NCI-H2227 (cell line): ENCODE data around the gene DBX1.
"Not testable (repeated sequence)": the region's sequence is repeated elsewhere in the genome, so short reads cannot be mapped to it uniquely, and the experiment has no call there.

Experiments used
- DNase-seq: peaks from one replicate; lab custom pipeline; 2025; ENCODE audit not compliant: unreplicated experiment; lab: John Stamatoyannopoulos, UW

The DBX1 gene

DNA sequence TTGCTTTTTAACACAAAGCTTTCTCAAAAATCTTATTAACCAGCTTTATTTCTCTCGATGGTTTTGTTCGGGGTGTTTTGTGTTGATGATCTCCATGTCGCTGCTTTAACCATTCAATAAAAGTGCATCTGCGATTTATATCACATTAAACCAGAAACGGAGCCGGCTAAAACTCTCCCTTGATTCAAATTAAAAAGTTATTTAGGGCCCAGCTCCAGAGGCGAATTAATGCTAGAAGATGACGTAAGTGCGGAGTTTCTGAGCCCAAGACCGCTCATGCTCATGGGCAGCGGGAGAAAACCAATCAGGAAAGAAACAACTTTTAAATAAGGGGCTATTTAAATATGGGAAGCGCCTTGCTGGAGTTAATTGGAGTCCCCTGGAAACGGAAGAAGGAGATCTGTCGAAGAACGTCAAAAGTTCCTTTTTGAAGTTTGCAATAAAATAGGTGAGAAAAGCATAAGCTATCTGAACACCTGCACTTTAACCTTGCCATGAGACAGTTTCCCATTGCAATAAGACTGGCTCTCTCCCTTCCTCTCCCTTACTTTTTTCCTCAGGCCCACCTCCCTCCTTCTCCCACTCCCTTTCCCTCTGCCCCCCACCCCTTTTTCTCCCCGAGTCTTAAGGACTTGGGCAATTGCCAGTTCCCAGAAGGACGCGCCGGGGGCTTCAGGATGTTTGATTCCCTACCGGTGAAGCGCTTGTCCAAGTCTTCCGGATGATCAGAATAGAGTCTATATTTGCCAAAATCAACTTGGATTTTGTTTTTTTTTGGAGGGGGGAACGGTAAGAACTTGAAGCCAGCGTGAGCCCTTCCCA lies 1.9 kb upstream of the DBX1 start:
- no peak for DNase-seq

DNA sequence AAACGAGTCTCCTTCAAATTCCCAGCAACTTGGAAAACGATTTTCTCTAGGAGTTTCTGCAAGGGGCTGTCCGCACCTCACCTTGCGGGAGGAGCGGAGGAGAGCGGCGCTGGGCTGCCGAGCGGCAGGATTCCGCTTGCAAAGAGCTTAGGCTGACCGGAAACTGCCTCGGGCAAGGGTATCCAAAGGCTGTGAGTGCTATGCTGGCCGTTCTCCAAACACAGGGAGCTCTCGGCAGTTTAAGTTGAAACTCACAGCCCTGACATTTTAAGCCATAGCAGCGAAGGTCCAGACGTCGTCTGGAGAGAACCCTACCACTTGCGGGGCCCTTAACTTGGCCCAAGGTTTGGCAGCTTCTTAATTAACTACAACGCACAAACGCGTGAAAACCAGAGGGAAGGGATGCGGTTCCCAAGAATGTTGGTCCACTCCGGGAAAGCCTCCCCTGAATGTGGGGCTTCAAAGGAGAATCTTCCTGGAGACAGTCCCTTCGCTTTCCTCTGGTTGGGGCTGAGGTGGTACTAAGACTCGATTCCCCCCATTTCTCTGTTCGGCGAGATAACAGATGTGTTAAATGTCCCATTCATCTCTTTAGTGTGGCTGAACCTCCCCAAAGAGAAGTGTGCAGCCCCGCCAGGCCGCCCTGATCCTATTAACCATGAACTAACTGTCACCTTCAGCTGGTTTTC lies 1.1 kb upstream of the DBX1 start:
- DNase-seq = no peak

GRCh38 chr11:20159466-20160381 lies 551 bp downstream of the DBX1 start:
- peak; percentile 11 for DNase-seq

GRCh38 chr11:20158597-20159257 lies 1.5 kb downstream of the DBX1 start:
- DNase-seq = no peak

DNA sequence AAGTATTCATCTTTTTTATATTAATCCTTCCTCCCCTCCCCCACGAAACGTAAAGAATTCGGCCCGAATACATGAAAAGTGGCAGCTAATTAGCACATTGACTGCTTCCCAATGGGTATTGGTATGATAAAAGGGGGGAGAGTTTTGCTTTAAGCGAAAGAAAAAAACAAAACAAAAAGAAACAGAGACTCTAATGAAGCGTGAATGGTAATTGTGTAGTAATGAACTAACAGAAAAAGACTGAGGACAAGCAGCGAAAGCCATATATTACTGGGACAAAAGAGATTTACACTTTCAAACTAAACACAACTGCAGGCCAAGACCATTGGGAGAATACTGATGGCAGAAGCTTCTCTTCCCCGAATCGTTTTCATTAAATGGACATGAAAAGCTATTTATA lies 2.5 kb downstream of the DBX1 start:
- no peak for DNase-seq

DNA sequence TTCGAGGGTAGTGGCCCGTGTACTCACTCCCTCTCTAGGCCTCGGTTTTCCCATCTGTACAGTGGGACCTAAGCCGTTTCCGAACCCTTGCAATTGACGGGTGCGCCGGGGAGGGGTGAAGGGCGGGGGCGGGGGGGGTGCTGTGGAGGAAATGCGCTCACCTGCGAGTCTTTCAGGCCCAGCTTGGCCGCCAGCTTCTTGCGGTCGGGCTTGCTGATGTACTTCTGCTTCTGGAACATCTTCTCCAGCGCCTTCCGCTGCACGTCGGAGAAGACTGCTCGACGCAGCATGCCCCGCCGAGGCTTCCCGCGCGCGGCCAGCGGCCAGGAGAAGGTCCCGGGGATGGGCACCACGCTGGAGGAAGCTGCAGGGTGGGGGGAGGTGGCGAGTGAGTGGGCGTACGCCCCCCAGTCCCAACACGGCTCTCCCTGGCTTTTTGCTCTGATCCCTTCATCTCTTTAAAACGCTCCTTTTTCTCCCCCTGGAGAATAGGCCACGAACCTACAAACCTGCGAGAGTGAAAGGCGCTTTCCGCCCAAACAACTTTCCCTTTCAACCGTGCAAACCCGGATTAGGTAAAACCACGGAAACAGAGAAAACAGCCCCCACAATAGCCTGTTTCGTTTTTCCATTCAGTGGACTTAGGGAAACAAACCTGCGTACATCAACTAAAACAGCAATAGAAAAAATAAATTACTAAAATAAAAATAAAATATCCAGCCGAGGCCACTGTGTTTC lies 3.2 kb downstream of the DBX1 start:
- DNase-seq = no peak

GRCh38 chr11:20156280-20156875 lies 3.9 kb downstream of the DBX1 start:
- peak; percentile 33 for DNase-seq

- no peak for DNase-seq
These were observed 4.5 kb downstream of the DBX1 start for GRCh38 chr11:20155683-20156279.

DNA sequence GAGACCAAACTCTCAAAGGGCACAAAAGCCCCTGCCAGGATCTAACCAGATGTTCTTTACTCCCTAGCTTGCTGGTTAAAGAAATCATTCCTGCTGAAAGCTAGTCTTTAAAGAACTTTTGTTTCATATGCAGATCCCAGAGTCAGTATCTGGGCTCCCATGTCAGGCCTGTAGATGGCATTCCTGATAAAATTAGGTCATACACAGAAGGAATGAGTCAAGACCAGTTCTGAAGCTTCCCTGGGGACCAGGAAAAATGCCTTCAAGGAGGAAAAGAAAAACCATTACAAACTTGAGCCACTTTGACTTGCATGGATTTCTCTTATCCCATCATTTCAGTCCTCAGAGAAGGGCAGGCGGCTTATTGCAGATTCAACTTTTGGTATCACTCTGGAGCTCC lies 5.9 kb downstream of the DBX1 start:
- no peak for DNase-seq

DNA sequence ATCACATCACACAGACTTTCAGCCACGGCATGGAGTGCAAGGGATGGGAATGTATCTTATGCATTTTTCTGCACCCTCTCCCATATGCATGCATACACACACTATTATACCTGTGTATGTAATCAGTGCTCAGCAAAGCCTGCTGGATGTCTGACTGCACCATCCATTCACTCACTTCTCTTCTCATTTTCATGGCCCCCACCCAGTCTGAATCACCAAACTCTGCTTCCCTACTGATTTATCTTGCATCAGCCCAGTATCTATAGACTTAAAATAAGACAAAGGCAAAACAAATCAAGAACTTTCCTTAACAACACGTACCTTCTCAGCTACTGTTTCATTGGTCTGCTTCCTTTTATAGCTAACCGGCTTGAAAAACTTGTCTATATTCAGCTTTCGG lies 21.6 kb downstream of the DBX1 start:
- DNase-seq = no peak

GRCh38 chr11:20137637-20138036 lies 22.6 kb downstream of the DBX1 start:
- DNase-seq = no peak

DNA sequence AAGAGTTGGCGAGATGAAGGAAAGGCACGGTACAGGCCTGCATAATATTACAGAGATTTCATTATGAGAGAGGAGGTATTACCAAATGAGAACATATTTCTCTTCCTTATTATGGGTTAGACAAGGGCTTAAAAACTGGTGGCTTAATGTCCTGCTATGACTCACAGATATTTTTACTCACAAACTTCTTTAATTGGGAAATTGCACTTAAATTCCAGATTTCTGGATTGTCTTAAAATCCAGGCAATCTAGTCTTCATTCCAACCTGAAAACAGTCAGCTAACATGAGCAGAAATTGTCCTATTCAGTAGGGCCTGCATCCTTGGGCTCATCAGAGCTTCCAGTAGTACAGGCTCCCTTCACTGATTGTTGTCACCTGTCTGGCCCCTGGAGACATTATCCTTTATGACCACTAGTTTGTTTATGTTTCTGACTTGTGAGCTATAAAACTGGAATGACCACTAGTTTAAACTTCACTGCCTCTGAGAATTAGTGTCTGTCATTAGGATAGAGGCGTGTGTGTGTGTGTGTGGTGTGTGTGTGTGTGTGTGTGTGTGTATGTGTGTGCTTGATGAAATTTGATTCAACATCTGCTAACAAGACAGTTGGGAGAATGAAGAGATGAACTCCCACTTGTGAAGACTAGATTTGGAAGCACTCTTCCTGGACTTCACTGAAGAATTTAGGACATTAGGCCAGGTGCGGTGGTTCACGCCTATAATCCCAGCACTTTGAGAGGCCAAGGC lies 25.1 kb downstream of the DBX1 start:
- DNase-seq = no peak

DNA sequence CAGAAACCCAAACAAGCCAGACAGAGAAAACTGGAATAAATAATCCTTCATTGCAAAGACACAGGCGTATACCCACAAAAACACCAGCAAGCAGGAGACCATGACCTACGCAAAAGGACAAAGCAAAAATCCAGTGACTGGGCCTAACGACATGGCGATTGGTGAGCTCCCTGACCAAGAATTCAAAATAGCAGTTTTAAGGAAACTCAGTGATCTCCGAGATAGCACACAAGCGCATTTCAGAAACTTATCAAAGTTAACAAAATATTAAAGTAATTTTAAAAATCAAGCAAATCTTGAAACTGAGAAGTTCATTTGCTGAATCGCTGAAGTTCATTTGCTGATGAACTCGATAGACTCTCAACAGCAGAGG lies 27.6 kb downstream of the DBX1 start:
- DNase-seq = no peak

DNA sequence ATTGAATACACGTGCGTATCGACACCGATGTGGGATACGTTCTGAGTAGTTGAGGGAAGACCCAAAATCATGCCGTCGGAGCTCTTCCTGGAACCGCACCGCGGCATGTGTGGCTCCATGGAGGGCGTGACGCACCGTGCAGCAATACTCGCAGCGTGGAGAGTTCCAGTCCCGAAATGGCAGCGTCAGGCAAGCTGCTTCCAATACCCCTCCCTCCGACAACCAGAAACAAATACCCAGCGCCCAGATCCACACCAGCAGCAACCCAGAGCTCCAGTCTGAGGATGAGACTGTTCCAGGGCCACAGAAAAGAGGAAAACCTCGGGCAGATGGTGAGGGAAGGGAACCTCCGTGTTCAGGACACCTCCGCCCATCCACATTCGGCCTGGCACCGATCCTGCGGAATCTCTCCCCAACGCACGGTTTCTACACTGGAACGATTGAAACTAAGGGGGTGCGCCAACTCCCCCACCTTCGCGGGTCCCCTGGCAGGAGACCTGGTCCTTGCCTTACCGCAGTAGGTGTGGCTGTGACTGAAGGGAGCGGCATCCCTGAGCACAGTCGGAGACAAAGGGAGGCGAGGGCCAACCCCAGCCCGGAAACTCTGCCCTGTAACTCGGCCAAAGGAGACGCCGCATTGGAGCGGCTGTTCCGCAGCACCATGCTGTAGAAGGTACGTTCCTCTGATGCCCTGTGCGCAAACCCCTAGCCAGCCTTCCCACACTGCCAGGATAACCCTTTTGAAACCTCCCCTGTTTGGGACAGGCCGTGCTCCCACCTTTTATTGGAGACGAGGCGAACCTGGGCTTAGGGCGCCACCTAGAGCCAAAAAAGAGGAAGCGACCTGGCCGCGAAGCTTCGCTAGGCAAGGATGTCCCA lies 28.2 kb downstream of the DBX1 start:
- peak; percentile 49 for DNase-seq

DNA sequence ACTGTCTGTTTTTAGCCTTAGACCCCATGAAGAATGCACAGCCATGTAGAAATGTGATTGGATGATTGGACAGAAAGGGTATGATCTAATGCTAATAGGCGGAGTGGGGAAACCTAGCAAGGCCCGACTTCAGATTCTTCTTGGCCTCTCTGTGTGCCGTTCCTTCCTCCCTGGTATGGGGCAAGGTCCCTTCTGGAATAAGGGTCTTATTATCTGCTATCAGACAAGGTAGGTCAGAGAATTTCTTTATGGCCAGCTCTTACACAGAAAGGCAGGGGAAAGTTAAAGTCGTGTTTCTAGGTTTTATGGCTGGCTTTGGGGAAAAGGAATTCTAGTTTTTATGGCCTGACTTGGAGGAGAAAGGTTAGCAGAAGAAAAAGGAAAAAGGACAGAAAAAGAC lies 30.6 kb downstream of the DBX1 start:
- no peak for DNase-seq

GRCh38 chr11:20128528-20128825 lies 31.8 kb downstream of the DBX1 start:
- not testable (repeated sequence) for DNase-seq

GRCh38 chr11:20127671-20128527 lies 32.4 kb downstream of the DBX1 start:
- peak; percentile 85 for DNase-seq
